Small intestine (tissue), 7 donors: Measurements from ENCODE around the gene FBRS. TPM values are rescaled to one million over a fixed set of nuclear protein-coding genes. Genes with fewer than 3 reads are reported as not detected.
A peak's percentile ranks its signal among the peaks of the same experiment; 100 is the strongest.

ENCODE experiments used
- DNase-seq, 2 donors: peaks; one replicate each; pipeline versions ENCODE4 v3.0.0 to v3.0.0-alpha.2; 2013
- FAIRE-seq: peaks from 2 replicates; lab custom pipeline; 2012; peaks lifted over from hg19 to GRCh38; lab: Jason Lieb, UNC
- H3K27ac ChIP-seq, 3 donors: one replicate each; pipeline ENCODE4 v1.5.1; 2013; ENCODE audit warnings: low read length in 2 of 3, mild to moderate bottlenecking in 2 of 3, control low read depth in 1 of 3, inconsistent platforms in 1 of 3, low read depth in 1 of 3, moderate library complexity in 1 of 3
- H3K27me3 ChIP-seq, 3 donors: one replicate each; pipeline ENCODE4 v1.6.1; 2013; ENCODE audit warnings: low read length in 3 of 3, inconsistent platforms in 1 of 3; ENCODE audit not compliant: control insufficient read depth in 3 of 3, insufficient read depth in 3 of 3
- H3K36me3 ChIP-seq, 3 donors: one replicate each; pipeline ENCODE4 v1.6.1; 2013; ENCODE audit warnings: low read length in 3 of 3, inconsistent platforms in 1 of 3, low read depth in 1 of 3, mild to moderate bottlenecking in 1 of 3, moderate library complexity in 1 of 3; ENCODE audit not compliant: control insufficient read depth in 3 of 3, insufficient read depth in 2 of 3
- H3K4me1 ChIP-seq, 3 donors: one replicate each; pipeline ENCODE4 v1.6.1; 2013; ENCODE audit warnings: low read length in 2 of 3, inconsistent platforms in 1 of 3, low read depth in 1 of 3, mild to moderate bottlenecking in 1 of 3, moderate library complexity in 1 of 3; ENCODE audit not compliant: control insufficient read depth in 3 of 3, insufficient read depth in 2 of 3
- H3K4me3 ChIP-seq, 3 donors: one replicate each; pipeline ENCODE4 v1.5.1; 2013; ENCODE audit warnings: low read length in 3 of 3, control low read depth in 1 of 3, inconsistent platforms in 1 of 3, low read depth in 1 of 3, mild to moderate bottlenecking in 1 of 3, moderate library complexity in 1 of 3
- H3K9me3 ChIP-seq, 2 donors: one replicate each; pipeline ENCODE4 v1.6.1; 2013; ENCODE audit warnings: low read depth in 1 of 2, low read length in 1 of 2; ENCODE audit not compliant: control insufficient read depth in 2 of 2, insufficient read depth in 1 of 2
- WGBS, 3 donors: extraction: QIAGEN DNeasy Blood & Tissue Kit; methylation state at CpG; one replicate each; pipeline ENCODE4 v1.1.7; 2013; 5-methylcytosine and 5-hydroxymethylcytosine counted together
- polyA plus RNA-seq, 4 donors: library from polyadenylated mRNA; stranded (reverse) in 3 of 4; unstranded in 1 of 4; fragments of 200-250 nt in 3 of 4; fragments of 120-200 nt in 1 of 4; gene quantifications; one replicate each; pipeline versions ENCODE4 v1.2.1 to v1.2.3, GENCODE V29; 2013
- donor health status: healthy with polysubstance abuse.
- donor health status: control.
- donor health status: control.
- donor health status: Bipolar disorder and iron deficiency.
- donor health status: healthy.

Gene FBRS
- polyA plus RNA-seq, 4 donors: 36.2 to 94.6 (median 47.6) TPM

DNA sequence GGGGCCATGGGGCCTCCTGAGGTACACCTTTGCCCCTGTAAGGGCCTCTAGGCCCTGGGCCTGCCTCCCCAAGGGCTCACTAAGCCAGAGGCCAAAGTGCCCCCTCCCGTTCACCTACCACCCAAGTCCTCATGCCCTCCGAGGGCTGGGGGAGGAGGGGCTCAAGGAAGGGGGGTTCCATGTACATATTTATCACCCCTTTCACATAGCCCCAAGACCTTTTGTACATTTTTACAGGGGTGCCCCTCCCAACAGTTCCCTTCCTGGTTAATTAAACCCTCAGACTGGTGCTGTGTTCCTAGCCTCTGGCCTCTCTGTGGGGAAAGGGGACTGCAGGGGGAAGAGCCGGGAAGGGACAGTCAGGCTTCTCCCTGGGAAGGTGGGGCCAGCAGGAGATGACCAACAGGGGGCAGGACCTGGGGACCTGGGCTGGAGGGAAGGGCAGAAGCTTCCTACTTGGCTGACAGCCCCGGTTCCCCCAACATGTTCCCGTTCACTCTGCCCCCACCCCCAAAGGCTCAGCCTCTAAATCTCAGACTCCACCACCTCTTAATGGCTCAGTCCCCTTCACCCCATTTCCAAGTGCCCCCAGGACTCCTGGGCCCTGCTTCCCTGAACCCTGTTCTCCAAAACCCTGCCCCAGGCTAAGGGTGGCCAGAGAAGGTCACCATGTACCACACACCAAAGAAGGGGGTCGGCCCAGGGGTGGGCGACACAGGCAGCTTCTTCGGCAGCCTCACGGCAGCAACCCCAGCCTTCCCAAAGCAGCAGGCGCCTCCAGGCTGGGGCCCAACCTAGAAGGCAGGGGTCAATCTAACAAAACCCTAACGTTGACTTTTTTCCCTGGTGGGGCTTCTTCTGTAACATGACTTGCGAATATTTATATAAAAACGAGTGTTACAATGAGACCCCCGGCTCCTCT lies 11.9 kb downstream of the FBRS start:
- FAIRE-seq (no peak), DNase-seq (peak in 1 of 2 donors; percentile 61)
- Histone ChIP-seq H3K27ac (peak overlapping the region in 1 of 3 donors; percentile 38), H3K4me1 (peaks cover 0 to 7% (median 0%) of the 10 kb centered on the region in 3 donors), H3K9me3 (no peaks in the 10 kb centered on the region), H3K36me3 (peaks cover 29 to 66% (median 38%) of the 10 kb centered on the region in 3 donors), H3K27me3 (no peaks in the 10 kb centered on the region), H3K4me3 (no peak overlapping the region)
- WGBS, 3 donors: 83 to 86% (median 84%) methylated on average over 13 to 14 of the region's 14 CpGs

DNA sequence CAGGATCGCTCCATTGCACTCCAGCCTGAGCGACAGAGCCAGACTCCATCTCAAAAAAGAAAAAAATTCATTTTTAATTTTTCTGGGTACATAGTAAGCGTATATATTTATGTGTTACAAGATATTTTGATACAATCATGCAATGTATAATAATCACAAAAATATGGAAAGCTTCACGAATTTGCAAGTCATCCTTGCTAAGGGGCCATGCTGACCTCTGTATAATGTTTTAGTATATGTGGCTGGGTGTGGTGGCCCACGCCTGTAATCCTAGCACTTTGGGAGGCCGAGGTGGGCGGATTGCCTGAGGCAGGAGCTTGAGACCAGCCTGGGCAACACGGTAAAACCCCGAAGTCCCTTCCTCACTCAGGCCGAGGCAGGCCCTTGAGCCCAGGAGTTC lies 16.9 kb downstream of the FBRS start:
- DNase-seq (no peak), FAIRE-seq (no peak)
- Histone ChIP-seq H3K27me3 (no peaks in the 10 kb centered on the region), H3K9me3 (no peaks in the 10 kb centered on the region), H3K4me1 (no peaks in the 10 kb centered on the region), H3K27ac (no peak overlapping the region), H3K4me3 (no peak overlapping the region), H3K36me3 (peaks cover 0 to 17% (median 2%) of the 10 kb centered on the region in 3 donors)
- WGBS, 3 donors: 84 to 90% (median 89%) methylated on average over 10 of the region's 10 CpGs

- H3K4me1 ChIP-seq: no peaks in the 10 kb centered on the region
- 74 to 77% (median 77%) methylated on average over 11 of the region's 11 CpGs for WGBS, 3 donors
- no peak for FAIRE-seq
- peaks cover 0 to 3% (median 0%) of the 10 kb centered on the region in 3 donors for H3K36me3 ChIP-seq
- H3K4me3 ChIP-seq: no peak overlapping the region
- H3K27me3 ChIP-seq: no peaks in the 10 kb centered on the region
- H3K27ac ChIP-seq: no peak overlapping the region
- H3K9me3 ChIP-seq: no peaks in the 10 kb centered on the region
- DNase-seq: no peak
Observed at GRCh38 chr16:30677931-30678585, 19.8 kb downstream of the FBRS start.

GRCh38 chr16:30678586-30678970 lies 20.3 kb downstream of the FBRS start:
- no peak for FAIRE-seq
- no peaks in the 10 kb centered on the region for H3K9me3 ChIP-seq

GRCh38 chr16:30680326-30680725 lies 22.1 kb downstream of the FBRS start:
- DNase-seq: no peak

More at GRCh38 chr16:30678586-30678970, 20.3 kb downstream of the FBRS start:
- H3K4me3 ChIP-seq: no peak overlapping the region
- H3K27ac ChIP-seq: no peak overlapping the region
- H3K27me3 ChIP-seq: no peaks in the 10 kb centered on the region
- no peak for DNase-seq
- WGBS, 3 donors: 74 to 87% (median 84%) methylated on average over 3 of the region's 3 CpGs
- no peaks in the 10 kb centered on the region for H3K4me1 ChIP-seq
- H3K36me3 ChIP-seq: no peaks in the 10 kb centered on the region

GRCh38 chr16:30688701-30689100 lies 30.5 kb downstream of the FBRS start:
- Histone ChIP-seq H3K9me3 (no peaks in the 10 kb centered on the region), H3K4me3 (no peak overlapping the region), H3K27me3 (no peaks in the 10 kb centered on the region), H3K4me1 (peaks cover 0 to 3% (median 0%) of the 10 kb centered on the region in 3 donors), H3K36me3 (no peaks in the 10 kb centered on the region), H3K27ac (no peak overlapping the region)
- 66 to 75% (median 73%) methylated on average over 4 of the region's 4 CpGs for WGBS, 3 donors
- no peak for DNase-seq
- no peak for FAIRE-seq

More at GRCh38 chr16:30680326-30680725, 22.1 kb downstream of the FBRS start:
- Histone ChIP-seq H3K9me3 (no peaks in the 10 kb centered on the region), H3K4me3 (no peak overlapping the region), H3K36me3 (no peaks in the 10 kb centered on the region), H3K4me1 (no peaks in the 10 kb centered on the region), H3K27ac (no peak overlapping the region), H3K27me3 (no peaks in the 10 kb centered on the region)
- FAIRE-seq: no peak
- 92 to 100% (median 94%) methylated on average over 3 of the region's 3 CpGs for WGBS, 3 donors

DNA sequence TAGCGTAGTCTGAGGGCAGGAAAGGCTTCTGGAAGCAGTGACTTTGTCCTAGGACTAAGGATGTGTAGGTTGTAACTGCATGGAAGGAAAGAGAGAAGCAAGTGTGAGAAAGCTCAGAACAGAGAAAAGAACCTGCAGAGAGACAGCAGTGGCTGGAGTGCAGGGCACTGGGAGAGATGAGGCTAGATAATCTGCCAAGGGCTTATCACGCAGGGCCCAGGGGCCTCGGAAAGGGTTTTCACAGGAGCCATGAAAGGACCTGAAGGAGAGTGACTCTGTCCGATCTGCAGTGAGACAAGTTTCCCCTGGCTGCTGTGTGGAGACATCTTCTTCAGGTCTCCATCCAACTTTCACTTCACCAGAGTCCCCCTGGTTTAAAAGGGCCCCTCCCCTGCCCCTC lies 33.7 kb downstream of the FBRS start:
- Histone ChIP-seq H3K27ac (no peak overlapping the region), H3K36me3 (no peaks in the 10 kb centered on the region), H3K4me3 (no peak overlapping the region), H3K9me3 (no peaks in the 10 kb centered on the region), H3K27me3 (no peaks in the 10 kb centered on the region), H3K4me1 (peaks cover 0 to 3% (median 0%) of the 10 kb centered on the region in 3 donors)
- FAIRE-seq (no peak), DNase-seq (no peak)
- 62 to 78% (median 70%) methylated on average over 4 of the region's 4 CpGs for WGBS, 3 donors

- Histone ChIP-seq H3K4me1 (peaks cover 0 to 9% (median 0%) of the 10 kb centered on the region in 3 donors), H3K4me3 (no peak overlapping the region), H3K27me3 (no peaks in the 10 kb centered on the region), H3K9me3 (no peaks in the 10 kb centered on the region), H3K36me3 (no peaks in the 10 kb centered on the region), H3K27ac (no peak overlapping the region)
- FAIRE-seq (no peak), DNase-seq (no peak)
- 70 to 89% (median 84%) methylated on average over 8 to 10 of the region's 10 CpGs for WGBS, 3 donors
Observed at GRCh38 chr16:30692396-30693064, 34.3 kb downstream of the FBRS start.
